Spleen (tissue), 11 donors: ENCODE results near the gene IMPACT. TPM values are rescaled to one million over a fixed set of nuclear protein-coding genes. Genes with fewer than 3 reads are reported as not detected.

Experiments used
- DNase-seq: peaks from one replicate; pipeline ENCODE4 v3.0.0-alpha.2; 2020
- H3K27ac ChIP-seq, 8 donors: fragments of 200-600 bp; sonication (generic) in 7 of 8; 1 replicate in 4 of 8; 2 replicates in 4 of 8; pipeline versions ENCODE4 v1.5.0 to v1.8.0; 2016 to 2021; ENCODE audit warnings: inconsistent platforms in 4 of 8, mild to moderate bottlenecking in 4 of 8, moderate library complexity in 1 of 8
- H3K27me3 ChIP-seq, 7 donors: fragments of 200-600 bp; sonication (generic) in 6 of 7; replicated peaks in 1 of 7; 1 replicate in 4 of 7; 2 replicates in 3 of 7; pipeline versions ENCODE4 v1.5.0 to v1.8.0; 2016 to 2021; ENCODE audit warnings: inconsistent platforms in 3 of 7, mild to moderate bottlenecking in 1 of 7
- H3K36me3 ChIP-seq, 6 donors: fragments of 200-600 bp; sonication (generic) in 5 of 6; 1 replicate in 4 of 6; 2 replicates in 2 of 6; pipeline versions ENCODE4 v1.5.0 to v1.8.0; 2016 to 2021; ENCODE audit warnings: inconsistent platforms in 2 of 6
- H3K4me1 ChIP-seq, 6 donors: fragments of 200-600 bp; sonication (generic) in 5 of 6; 1 replicate in 3 of 6; 2 replicates in 3 of 6; pipeline versions ENCODE4 v1.5.0 to v1.8.0; 2016 to 2021; ENCODE audit warnings: inconsistent platforms in 3 of 6
- H3K4me3 ChIP-seq, 8 donors: fragments of 200-600 bp; sonication (generic) in 7 of 8; 1 replicate in 4 of 8; 2 replicates in 4 of 8; pipeline versions ENCODE4 v1.5.0 to v1.8.0; 2016 to 2021; ENCODE audit warnings: inconsistent platforms in 4 of 8, mild to moderate bottlenecking in 4 of 8, moderate library complexity in 2 of 8
- H3K9me3 ChIP-seq, 8 donors: fragments of 200-600 bp; sonication (generic) in 7 of 8; 1 replicate in 4 of 8; 2 replicates in 4 of 8; pipeline versions ENCODE4 v1.5.0 to v1.8.0; 2016 to 2021; ENCODE audit warnings: inconsistent platforms in 4 of 8
- CTCF ChIP-seq, 11 experiments: fragments of 200-600 bp in 7 of 11; fragments of 450-650 bp in 4 of 11; sonication (generic) in 4 of 11; IDR thresholded peaks in 8 of 11; conservative IDR thresholded peaks in 3 of 11; 1 replicate in 7 of 11; 2 replicates in 4 of 11; pipeline versions ENCODE4 v1.4.0 to v1.8.0; 2016 to 2021; ENCODE audit warnings: antibody characterized with exemption in 11 of 11, inconsistent platforms in 4 of 11, mild to moderate bottlenecking in 1 of 11
- POLR2A ChIP-seq, 3 donors: fragments of 450-650 bp; IDR thresholded peaks; one replicate each; pipeline ENCODE4 v1.5.1; 2017; ENCODE audit warnings: antibody characterized with exemption in 3 of 3, mild to moderate bottlenecking in 1 of 3
- POLR2AphosphoS5 ChIP-seq, 3 donors: sonication (generic); formaldehyde crosslinking; IDR thresholded peaks; one replicate each; pipeline ENCODE4 v1.5.1; 2017; ENCODE audit warnings: antibody characterized with exemption in 3 of 3
- WGBS, 5 donors: extraction: QIAGEN DNeasy Blood & Tissue Kit in 3 of 5; methylation state at CpG; one replicate each; pipeline versions ENCODE4 v1.1.5 to v1.1.7; 2013 to 2018; 5-methylcytosine and 5-hydroxymethylcytosine counted together
- intact Hi-C: fragments of 100-400 bp; cut with DNase I; formaldehyde crosslinking; loops from one replicate; pipeline ENCODE4 v1.15.0; 2023; ENCODE audit warnings: low total_unique reads
- polyA plus RNA-seq, 3 donors: library from polyadenylated mRNA; stranded (reverse); fragments of 200-250 nt; gene quantifications; one replicate each; pipeline ENCODE4 v1.2.1, GENCODE V29; 2013
- total RNA-seq, 7 donors: library from RNA; depleted of rRNA in 3 of 7; stranded (reverse); fragments of >200 nt in 3 of 7; fragmentation: NEBNext Ultra II Directional in 4 of 7; extraction: Animal tissue kit (Norgen Biotek cat#: 25700) in 4 of 7; gene quantifications; one replicate each; pipeline versions ENCODE4 v1.1.0 to v1.2.1, GENCODE V29; 2016 to 2021
- donor health status: healthy with polysubstance abuse.
- donor health status: DM: no; HTN: no; CAD: no; lungs with moderate emphysema.
- donor health status: DM: no; HTN: no; CAD: no.
- donor health status: Bipolar disorder and iron deficiency.
- donor health status: healthy.
- donor health status: DM: no; HTN: no; CAD: no.
- donor health status: DM: yes; HTN: yes; CAD: no.

Gene IMPACT
- total and polyA plus RNA-seq, 10 donors = 10.6 to 36.7 (median 22.0) TPM

- no peak overlapping the region for H3K4me3 ChIP-seq
- DNase-seq = no peak
- WGBS, 5 donors = 79 to 92% (median 86%) methylated on average over 1 of the region's 1 CpG
- TF ChIP-seq POLR2AphosphoS5 (IDR thresholded peaks at IDR 0.05) = no peak
- no peak for TF ChIP-seq POLR2A (IDR thresholded peaks at IDR 0.05)
- no peak for TF ChIP-seq CTCF (IDR thresholded peaks at IDR 0.05 in 8 of 11, conservative IDR thresholded peaks at IDR 0.05 in 3 of 11)
- no peaks in the 10 kb centered on the region for H3K27me3 ChIP-seq
- intact Hi-C loops = no loop called here
- peaks cover 0 to 5% (median 0%) of the 10 kb centered on the region in 8 donors for H3K9me3 ChIP-seq
- H3K27ac ChIP-seq = no peak overlapping the region
- H3K4me1 ChIP-seq = peaks cover 3 to 8% (median 7%) of the 10 kb centered on the region in 6 donors
- H3K36me3 ChIP-seq = no peaks in the 10 kb centered on the region
These were observed 70.7 kb downstream of the IMPACT start for GRCh38 chr18:24497031-24497754.

GRCh38 chr18:24499814-24500213, 73.3 kb downstream of the IMPACT start:
- DNase-seq = no peak
- WGBS, 5 donors = 79 to 88% (median 82%) methylated on average over 5 of the region's 5 CpGs
- intact Hi-C loops = no loop called here
- no peak overlapping the region for H3K27ac ChIP-seq
- TF ChIP-seq POLR2A (IDR thresholded peaks at IDR 0.05) (no peak), POLR2AphosphoS5 (IDR thresholded peaks at IDR 0.05) (no peak), CTCF (IDR thresholded peaks at IDR 0.05 in 8 of 11, conservative IDR thresholded peaks at IDR 0.05 in 3 of 11) (no peak)
- H3K36me3 ChIP-seq = no peaks in the 10 kb centered on the region
- H3K9me3 ChIP-seq = no peaks in the 10 kb centered on the region
- no peak overlapping the region for H3K4me3 ChIP-seq
- no peaks in the 10 kb centered on the region for H3K27me3 ChIP-seq
- H3K4me1 ChIP-seq = no peaks in the 10 kb centered on the region

GRCh38 chr18:24500217-24500616, 73.7 kb downstream of the IMPACT start:
- Histone ChIP-seq H3K4me1 (no peaks in the 10 kb centered on the region), H3K27ac (no peak overlapping the region), H3K4me3 (no peak overlapping the region), H3K27me3 (no peaks in the 10 kb centered on the region), H3K36me3 (no peaks in the 10 kb centered on the region), H3K9me3 (no peaks in the 10 kb centered on the region)
- no peak for DNase-seq
- TF ChIP-seq POLR2AphosphoS5 (IDR thresholded peaks at IDR 0.05) (no peak), POLR2A (IDR thresholded peaks at IDR 0.05) (no peak), CTCF (IDR thresholded peaks at IDR 0.05 in 8 of 11, conservative IDR thresholded peaks at IDR 0.05 in 3 of 11) (no peak)
- WGBS, 5 donors = 64 to 83% (median 72%) methylated on average over 2 of the region's 2 CpGs
- intact Hi-C loops = no loop called here

- TF ChIP-seq POLR2AphosphoS5 (IDR thresholded peaks at IDR 0.05) (no peak), POLR2A (IDR thresholded peaks at IDR 0.05) (no peak), CTCF (IDR thresholded peaks at IDR 0.05 in 8 of 11, conservative IDR thresholded peaks at IDR 0.05 in 3 of 11) (no peak)
- intact Hi-C loops = no loop called here
- Histone ChIP-seq H3K9me3 (no peaks in the 10 kb centered on the region), H3K36me3 (no peaks in the 10 kb centered on the region), H3K27me3 (no peaks in the 10 kb centered on the region), H3K4me1 (no peaks in the 10 kb centered on the region), H3K4me3 (no peak overlapping the region), H3K27ac (no peak overlapping the region)
- 84 to 97% (median 92%) methylated on average over 6 of the region's 6 CpGs for WGBS, 5 donors
- DNase-seq = no peak
These were observed 74.3 kb downstream of the IMPACT start for GRCh38 chr18:24500766-24501165.
